ENCODE results near the gene DAB1. TPM values are rescaled to one million over a fixed set of nuclear protein-coding genes. Genes with fewer than 3 reads are reported as not detected.

Gene DAB1
- total RNA-seq, 1 experiment from 2014 or later: not detected

- Histone ChIP-seq H4K20me1 (ENCODE audit: insufficient read depth) (no peaks in the 10 kb centered on the region), H3K4me1 (ENCODE audit: control insufficient read depth in 1 of 2, insufficient read depth in 2 of 2, low read length in 2 of 2) (no peaks in the 10 kb centered on the region), H3K9me3 (ENCODE audit: control insufficient read depth in 1 of 2, insufficient read depth in 1 of 2, low read depth in 1 of 2, low read length in 2 of 2) (no peaks in the 10 kb centered on the region), H3K27ac (ENCODE audit: low read depth, low read length) (no peak overlapping the region), H3K4me2 (ENCODE audit: low read length) (no peak overlapping the region), H3K79me2 (ENCODE audit: insufficient read depth, low read length) (no peaks in the 10 kb centered on the region), H3K36me3 (ENCODE audit: control insufficient read depth in 1 of 2, insufficient read depth in 2 of 2, low read length in 2 of 2) (no peaks in the 10 kb centered on the region), H3K27me3 (ENCODE audit: insufficient read depth, low read length) (peaks cover 34% of the 10 kb centered on the region; the same call in 1 of the 2 replicates), H3K9me2 (ENCODE audit: insufficient read depth) (no peaks in the 10 kb centered on the region), H2AFZ (ENCODE audit: low read depth, low read length, poor library complexity, severe bottlenecking) (no peak overlapping the region), H3K9ac (ENCODE audit: low read length) (no peak overlapping the region), H3K4me3 (replicated peaks in 1 of 2; ENCODE audit: low read depth in 1 of 2, low read length in 2 of 2) (no peak overlapping the region)
- DNase-seq (ENCODE audit: low read depth, low spot score) (no peak), ATAC-seq (no peak)
- CTCF ChIA-PET: no interaction called here
- no peak for TF ChIP-seq TCF7L2 (IDR thresholded peaks at IDR 0.05; ENCODE audit: borderline replicate concordance, extremely low read depth, insufficient read depth, insufficient read length)
- TF ChIP-seq POLR2A (IDR thresholded peaks at IDR 0.05; ENCODE audit: borderline replicate concordance, extremely low read depth, insufficient read depth, insufficient read length): no peak
- TF ChIP-seq EGR1 (IDR thresholded peaks at IDR 0.05; ENCODE audit: low read depth): no peak
- no peak for TF ChIP-seq JUND (IDR thresholded peaks at IDR 0.05)
- no peak for TF ChIP-seq YY1 (IDR thresholded peaks at IDR 0.05; ENCODE audit: extremely low read depth, insufficient replicate concordance, low read depth, low read length)
- no peak for TF ChIP-seq CBX3 (IDR thresholded peaks at IDR 0.05; ENCODE audit: low read depth)
- no peak for TF ChIP-seq EZH2 (IDR thresholded peaks at IDR 0.05)
- no peak for TF ChIP-seq REST (IDR thresholded peaks at IDR 0.05; ENCODE audit: low read depth)
- POLR2A ChIA-PET: no interaction called here
- intact Hi-C loops (cut with micrococcal nuclease): loop anchor here (10.0 kb wide), 1 partner anchor 57 kb away; no protein-coding TSS in a partner anchor
- BruUV-seq (replicated peaks): no TSS peak
- RAD21 ChIA-PET (ENCODE audit: low non-redundant PET in 1 of 2, low total read pairs in 2 of 2, uncharacterized antibody in 2 of 2, unreplicated experiment in 2 of 2): no interaction called here
These were observed 465.9 kb downstream of the DAB1 start for GRCh38 chr1:56957931-56958330.

All from HCT116 (cell line).